Astrocyte (in vitro differentiated cells and primary cell): ENCODE results near the gene PNKD.

Source experiments
- EZH2 ChIP-seq: IDR thresholded peaks from 2 replicates; pipeline ENCODE4 v1.6.1; 2012; ENCODE audit warnings: mild to moderate bottlenecking, low read length, inconsistent platforms; ENCODE audit not compliant: insufficient read depth
- TF ChIP-seq, protein P1 (sequence below): IDR thresholded peaks from 2 replicates; pipeline ENCODE4 v1.5.1; 2011; ENCODE audit warnings: low read depth, mild to moderate bottlenecking, inconsistent platforms, low read length, moderate library complexity; ENCODE audit not compliant: insufficient read depth

DNA sequence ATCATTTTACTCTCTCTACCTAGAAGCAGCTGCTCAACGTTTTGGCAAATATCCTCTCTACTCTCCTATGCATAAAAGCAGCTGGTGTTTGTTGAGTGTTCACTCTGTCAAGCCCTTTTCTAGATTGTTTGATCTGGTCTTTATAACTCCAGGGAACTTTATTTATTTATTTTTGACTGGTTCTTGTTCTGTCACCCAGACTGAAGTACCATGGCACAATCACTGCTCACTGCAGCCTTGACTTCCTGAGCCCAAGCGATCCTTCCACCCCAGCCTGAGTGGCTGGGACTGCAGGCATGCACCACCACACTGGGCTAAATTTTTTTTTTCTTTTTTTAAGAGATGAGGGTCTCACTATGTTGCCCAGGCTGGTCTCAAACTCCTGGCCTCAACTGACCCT, 99.0 kb downstream of the PNKD start:
- TF ChIP-seq, protein P1, sequence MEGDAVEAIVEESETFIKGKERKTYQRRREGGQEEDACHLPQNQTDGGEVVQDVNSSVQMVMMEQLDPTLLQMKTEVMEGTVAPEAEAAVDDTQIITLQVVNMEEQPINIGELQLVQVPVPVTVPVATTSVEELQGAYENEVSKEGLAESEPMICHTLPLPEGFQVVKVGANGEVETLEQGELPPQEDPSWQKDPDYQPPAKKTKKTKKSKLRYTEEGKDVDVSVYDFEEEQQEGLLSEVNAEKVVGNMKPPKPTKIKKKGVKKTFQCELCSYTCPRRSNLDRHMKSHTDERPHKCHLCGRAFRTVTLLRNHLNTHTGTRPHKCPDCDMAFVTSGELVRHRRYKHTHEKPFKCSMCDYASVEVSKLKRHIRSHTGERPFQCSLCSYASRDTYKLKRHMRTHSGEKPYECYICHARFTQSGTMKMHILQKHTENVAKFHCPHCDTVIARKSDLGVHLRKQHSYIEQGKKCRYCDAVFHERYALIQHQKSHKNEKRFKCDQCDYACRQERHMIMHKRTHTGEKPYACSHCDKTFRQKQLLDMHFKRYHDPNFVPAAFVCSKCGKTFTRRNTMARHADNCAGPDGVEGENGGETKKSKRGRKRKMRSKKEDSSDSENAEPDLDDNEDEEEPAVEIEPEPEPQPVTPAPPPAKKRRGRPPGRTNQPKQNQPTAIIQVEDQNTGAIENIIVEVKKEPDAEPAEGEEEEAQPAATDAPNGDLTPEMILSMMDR: no peak
- no peak for TF ChIP-seq EZH2
